HG03159 (cell line): ENCODE results near the gene FGF11.
"Not testable (repeated sequence)": the region's sequence is repeated elsewhere in the genome, so short reads cannot be mapped to it uniquely, and the experiment has no call there.

Experiments used
- ATAC-seq: cut with Tn5 transposase; IDR thresholded peaks from one replicate; pipeline ENCODE4 v1.9.1; 2021; ENCODE audit warnings: mild to moderate bottlenecking, moderate library complexity; ENCODE audit not compliant: unreplicated experiment

Gene FGF11

DNA sequence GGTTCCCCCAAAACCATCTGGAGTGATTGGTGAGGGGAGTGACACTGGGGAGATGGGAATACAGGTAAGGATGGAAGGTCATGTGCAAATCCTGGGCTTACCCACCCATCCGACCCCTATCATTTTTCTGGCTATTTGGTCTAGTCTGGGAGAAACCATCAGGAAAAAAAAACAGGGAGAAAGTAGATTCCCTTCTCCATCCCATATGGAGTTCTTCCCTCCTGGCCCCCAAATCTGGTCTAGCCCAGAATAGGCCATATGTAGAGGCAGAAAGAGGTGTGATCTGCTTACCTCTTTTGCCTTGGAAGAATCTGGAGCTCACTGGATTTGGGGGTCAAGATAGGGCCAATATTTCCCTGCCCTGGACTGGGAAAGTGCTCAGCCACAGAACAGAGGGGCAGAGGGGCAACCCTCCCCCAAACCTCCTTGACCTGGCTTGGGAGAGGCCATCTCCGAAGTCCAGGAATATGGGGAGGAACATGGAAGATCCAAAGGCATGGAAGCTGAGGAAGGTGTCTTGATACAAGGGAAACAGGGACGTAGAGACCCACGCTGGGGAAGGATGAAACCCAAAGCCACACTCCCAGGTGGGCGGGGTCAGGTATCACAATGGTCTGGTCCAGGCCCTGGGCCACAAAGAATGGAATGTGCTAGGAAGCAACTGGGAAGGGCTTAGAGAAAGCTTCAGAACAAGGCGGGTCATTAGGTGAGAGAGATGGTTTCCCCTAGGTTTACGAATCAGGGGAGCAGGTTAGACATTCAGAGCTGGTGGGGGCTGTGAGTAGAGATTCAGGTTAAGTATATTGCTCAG, 21.7 kb downstream of the FGF11 start:
- no peak for ATAC-seq

DNA sequence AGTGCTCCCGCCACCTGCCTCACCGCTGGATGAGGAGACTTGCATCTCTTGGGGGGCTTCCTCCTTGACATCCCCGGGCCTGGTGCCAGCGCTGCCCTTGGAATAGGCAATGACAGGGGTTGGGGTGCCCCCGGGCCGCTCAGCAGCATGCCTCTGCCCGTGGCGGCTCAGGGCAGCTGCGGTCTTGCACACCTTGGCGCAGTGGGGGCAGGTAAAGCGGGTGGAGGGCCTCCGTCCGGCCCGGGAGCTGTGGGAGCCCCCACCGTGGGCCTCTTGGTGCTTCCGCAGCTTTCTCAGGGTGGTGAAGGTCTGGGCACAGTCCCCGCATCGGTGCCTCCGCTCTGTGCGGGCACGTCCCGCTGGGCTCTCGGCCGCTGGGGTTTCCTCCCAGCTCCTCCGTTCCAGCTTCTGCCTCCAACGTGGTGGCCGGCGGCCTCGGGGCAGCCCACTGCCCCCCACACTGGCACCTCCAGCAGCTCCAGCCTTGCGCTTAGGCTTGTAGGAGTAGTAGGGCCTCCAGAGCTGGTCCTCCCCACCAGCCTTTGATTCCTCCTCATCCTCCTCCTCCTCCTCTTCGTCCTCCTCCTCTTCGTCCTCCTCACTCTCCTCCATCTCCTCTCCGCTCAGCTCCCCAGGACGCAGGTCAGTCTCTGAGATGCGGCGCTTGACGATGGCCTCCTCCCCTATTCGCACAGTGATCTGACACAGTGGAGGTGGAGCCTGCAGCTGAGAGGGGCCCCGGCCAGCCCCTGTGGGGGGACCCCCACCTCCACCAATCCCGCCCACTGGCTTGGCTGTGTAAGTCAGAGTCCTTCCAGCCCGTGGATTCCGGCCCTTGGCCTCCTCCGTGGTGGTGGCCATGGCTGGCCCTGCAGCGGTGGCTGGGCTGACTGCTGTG, 23.4 kb downstream of the FGF11 start:
- no peak for ATAC-seq

DNA sequence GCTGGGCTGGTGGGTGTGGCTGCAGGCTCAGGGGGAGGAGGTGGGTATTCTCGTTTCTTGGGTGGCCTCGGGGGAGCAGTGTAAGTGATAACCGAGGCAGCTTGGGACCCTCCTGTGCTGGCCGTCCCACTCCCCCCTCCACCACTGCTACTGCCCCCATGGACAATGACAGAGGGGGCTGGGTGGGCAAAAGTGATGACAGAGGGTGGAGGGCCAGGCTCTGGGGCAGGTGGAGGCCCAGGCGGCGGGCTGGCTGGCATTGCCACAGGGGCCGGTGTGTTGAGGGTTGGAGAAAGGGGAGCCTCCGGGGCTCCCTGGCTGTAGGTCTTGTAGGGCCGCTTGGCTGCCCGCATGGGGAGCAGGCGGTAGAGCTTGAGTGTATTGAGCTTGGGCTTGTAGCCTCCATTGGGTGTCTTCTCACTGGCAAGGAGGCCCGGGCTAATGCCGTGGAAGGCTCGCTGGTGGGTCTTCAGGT, 24.1 kb downstream of the FGF11 start:
- ATAC-seq, result no peak

DNA sequence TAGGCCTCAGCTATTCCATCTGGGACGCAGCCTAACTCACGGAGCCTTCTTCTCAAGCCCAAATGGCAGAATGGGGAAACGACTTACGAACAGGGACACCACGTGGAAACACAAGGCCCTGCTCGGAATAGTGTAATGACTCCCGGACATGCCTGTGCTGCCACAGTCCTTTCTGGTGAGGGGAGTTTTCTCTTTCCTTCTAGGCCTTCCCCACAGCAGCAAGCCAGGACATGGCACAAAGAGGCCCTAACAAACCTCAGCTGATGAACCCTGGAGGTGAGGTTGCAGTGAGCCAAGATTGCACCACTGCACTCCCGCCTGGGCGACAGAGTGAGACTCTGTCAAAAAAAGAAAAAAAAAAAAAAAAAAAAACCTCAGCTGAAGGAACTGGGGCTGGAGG, 24.8 kb downstream of the FGF11 start:
- ATAC-seq, result no peak

DNA sequence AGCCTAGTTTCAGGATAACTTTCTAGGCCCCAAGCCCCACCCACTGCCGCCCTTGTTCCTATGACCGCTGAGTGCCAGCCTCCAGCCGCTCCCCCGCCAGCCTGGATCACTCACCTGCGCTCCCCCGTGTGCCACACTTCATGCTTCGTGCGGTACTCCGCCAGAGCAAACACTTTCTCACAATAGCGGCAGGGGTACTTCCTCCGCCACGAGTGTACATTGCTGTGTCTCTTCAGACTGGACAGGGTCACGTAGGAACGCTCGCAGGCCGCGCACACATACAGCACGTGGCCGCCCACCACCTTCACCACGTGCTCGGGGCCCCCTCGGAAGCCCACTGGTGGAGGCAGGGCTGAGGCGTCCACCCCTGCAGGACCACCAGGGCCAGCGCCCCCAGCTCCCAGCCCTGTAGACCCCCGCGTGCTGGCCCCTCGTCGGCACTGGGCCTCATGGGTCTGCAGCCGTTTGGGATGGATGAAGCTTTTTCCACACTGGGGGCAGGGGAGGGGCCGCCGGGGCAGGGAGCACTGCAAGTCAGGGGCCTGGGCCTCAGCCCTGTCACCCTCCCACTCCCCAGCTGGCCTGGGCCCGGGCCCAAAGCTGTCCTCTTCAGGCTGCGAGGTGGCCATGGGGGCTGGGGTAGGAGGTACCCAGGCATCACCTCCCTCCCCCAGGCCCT, 26.4 kb downstream of the FGF11 start:
- no peak for ATAC-seq

DNA sequence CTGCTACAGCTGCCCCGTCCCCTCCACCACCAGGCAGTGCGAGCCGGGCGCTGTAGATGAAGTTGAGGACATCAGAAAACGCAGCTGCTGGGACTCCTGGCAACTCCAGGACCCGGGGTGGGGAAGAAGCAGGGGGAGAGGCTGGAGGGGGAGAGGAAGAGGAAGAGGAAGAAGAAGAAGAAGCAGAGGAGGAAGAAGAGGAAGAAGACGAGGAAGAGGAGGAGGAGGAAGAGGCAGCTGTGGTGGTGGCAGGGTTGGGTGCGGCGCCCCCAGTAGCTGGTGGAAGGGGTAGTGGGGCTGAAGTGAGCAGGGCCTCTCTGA, 27.0 kb downstream of the FGF11 start:
- ATAC-seq, result no peak

DNA sequence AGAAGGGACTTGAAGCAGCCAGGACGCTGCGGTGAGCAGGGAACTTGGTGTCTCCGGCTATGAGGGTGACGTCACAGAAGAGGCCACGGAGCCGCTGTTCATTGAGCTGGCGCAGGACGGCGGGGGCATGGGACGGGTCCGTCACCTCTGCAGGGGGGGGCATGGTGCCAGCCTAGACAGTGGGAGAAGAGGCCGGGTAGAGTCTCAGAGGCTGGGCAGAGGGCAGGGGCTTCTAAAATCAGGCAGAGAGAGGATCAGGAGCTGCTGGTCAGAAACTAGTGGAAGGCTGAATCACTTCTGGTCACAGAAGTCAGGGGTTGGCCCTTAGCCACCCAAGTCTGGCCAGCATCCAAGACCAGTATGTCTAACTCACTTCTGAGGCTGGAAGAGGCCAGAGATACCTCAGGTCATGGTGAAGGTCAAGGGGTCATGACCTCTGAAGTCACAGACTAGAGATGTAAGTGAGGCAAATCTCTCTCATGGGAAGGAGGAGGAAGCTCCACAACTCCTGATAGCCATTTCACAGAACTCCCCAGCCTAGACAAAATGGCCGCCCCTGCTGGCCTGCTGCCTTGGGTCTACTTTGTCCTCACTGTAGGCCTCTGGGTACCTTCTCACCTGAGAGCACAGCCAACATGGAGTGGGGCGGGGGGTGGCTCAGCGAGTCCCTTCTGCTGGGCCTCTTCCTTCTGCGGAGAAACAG, 27.5 kb downstream of the FGF11 start:
- no peak for ATAC-seq

DNA sequence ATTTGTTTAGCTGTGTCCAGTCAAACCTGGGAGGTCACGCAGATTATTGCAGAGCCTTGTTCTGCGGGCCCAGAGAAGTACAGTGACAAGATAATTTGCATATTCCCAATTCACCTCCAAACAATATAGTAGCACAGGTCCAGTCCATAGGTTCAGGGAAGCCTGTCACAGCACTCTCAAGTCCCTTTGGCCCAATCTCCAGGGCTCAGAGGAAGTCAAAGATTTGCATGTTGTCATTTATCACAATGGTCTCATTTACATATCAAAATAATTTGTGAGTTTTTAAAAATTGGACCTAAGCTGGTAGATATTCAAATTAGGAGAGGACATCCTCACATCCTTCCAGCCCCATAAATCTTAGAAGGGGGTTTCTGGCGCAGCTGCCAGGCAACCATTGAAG, 28.2 kb downstream of the FGF11 start:
- ATAC-seq, result no peak

DNA sequence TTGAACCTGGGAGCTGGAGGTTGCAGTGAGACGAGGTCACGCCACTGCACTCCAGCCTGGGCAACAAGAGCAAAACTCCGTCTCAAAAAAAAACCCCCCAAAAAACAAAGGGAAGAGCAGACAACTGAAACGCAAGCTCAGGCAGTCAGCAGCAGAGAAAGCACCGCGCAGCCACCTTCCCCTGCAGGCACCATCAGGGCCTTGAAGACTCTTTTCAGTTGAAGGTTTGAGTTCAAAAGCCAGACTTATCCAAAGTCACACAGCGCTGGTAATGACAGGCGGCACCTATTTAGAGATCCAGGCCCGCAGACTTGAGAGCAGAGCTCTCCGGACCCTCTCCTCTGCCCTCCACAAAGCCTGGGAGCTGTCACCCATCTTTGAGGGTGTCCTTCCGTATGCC, 29.0 kb downstream of the FGF11 start:
- ATAC-seq, result no peak

DNA sequence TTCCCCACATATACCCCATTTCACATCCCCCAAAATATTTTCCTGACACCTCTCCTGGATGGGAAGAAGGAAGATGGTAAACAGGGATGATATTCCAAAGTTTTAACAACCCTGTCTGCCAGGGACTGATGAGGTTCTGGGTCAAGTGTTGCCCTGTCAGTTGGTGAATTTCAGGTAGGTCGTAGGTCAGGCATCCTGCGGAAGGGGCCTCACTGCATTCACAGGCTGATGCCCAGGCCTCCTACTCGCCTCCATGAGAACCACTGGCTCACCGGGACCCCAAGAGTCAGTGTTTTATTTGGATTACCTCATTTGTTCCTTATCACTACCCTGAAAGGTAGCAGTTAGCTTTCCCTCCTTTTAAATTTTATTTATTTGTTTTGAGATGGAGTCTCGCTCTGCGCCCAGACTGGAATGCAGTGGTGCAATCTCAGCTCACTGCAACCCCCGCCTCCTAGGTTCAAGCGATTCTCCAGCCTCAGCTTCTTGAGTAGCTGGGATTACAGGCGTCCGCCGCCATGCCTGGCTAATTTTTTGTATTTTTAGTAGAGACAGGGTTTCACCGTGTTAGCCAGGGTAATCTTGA, 29.6 kb downstream of the FGF11 start:
- no peak for ATAC-seq

DNA sequence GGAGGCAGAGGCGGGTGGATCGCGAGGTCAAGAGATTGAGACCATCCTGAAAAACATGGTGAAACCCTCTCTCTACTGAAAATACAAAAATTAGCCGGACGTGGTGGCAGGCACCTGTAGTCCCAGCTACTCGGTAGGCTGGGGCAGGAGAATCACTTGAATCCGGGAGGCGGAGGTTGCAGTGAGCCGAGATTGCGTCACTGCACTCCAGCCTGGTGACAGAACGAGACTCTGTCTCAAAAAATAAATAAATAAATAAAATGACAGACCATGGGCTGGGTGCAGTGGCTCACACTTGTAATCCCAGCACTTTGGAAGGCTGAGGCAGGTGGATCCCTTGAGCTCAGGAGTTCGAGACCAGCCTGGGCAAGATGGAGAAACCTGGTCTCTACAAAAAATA, 30.5 kb downstream of the FGF11 start:
- ATAC-seq, result not testable (repeated sequence)

DNA sequence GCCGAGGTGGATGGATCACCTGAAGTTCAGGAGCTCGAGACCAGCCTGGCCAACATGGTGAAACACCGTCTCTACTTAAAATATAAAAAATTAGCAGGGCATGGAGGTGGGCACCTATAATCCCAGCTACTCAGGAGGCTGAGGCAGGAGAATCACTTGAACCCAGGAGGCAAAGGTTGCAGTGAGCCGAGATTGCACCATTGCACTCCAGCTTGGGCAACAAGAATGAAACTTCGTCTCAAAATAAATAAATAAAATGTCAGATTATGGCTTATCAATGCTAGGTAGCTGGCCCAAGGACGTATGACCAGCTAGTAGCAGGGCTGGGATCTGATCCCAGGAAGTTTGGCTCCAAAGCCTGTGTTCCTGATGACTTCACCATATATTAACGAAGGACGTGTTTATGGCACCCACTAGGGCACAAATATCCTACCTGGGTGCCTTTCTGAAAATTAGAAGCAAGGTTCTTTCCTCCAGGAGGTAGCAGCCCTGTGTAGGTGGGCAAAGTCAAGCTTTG, 31.2 kb downstream of the FGF11 start:
- not testable (repeated sequence) for ATAC-seq

DNA sequence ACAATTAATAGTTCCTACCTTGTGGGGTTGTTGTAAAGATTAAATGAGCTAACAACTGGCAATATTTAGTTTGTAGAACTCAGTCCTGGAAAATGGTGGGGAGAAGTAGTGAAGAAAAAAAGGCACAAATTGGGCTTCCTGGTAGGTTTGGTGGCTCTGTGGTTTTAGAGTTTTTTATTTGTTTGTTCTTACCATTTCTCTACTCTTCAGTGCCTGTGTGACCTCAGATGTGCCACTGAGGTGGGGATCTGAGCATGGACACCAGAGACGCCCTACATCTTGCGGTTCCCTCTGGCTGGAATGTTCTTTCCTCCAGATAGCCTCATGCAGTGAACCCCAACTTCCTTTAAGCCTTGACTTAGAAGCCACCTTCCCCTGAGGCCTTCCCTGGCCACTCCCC, 32.4 kb downstream of the FGF11 start:
- no peak for ATAC-seq

DNA sequence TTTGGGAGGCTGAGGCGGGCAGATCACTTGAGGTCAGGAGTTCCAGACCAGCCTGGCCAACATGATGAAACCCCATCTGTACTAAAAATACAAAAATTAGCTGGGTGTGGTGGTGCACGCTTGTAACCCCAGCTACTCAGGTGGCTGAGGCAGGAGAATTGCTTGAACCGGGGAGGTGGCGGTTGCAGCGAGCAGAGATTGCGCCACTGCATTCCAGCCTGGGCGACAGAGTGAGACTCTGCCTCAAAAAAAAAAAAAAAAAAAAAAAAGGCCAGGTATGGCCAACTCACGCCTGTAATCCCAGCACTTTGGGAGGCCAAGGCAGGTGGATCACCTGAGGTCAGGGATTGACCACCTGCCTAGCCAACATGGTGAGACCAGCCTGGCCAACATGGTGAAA, 35.5 kb downstream of the FGF11 start:
- not testable (repeated sequence) for ATAC-seq

DNA sequence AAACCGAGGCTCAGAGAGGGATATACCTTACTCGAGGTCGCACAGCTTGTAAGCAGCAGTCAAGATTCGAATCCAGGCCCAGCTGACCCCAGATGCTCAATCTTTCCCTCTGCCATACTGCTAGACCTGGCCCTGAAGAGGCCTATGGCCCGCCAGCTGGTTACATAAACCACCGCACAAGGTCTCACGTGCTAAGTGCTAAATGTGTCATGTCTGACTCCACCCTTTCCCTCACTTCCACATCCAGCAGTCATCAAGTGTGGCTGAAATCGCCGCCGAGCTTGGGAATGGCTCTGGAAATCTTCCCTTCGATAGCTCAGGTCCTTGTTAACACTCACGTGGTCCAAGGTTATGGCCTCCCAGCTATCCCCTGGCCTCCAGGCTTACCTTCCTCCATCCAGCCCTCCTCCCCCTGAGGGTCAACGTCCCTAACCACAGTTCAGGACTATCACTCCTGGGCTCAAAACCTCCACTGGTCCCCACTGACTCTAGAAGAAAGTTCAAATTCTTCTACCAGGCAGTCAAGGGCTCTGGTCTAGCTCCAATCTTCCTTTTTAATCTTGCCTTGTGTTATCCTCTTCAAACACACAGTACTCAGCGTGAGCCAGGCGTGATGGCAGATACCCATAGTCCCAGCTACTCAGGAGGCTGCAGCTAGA, 36.6 kb downstream of the FGF11 start:
- ATAC-seq, result no peak

DNA sequence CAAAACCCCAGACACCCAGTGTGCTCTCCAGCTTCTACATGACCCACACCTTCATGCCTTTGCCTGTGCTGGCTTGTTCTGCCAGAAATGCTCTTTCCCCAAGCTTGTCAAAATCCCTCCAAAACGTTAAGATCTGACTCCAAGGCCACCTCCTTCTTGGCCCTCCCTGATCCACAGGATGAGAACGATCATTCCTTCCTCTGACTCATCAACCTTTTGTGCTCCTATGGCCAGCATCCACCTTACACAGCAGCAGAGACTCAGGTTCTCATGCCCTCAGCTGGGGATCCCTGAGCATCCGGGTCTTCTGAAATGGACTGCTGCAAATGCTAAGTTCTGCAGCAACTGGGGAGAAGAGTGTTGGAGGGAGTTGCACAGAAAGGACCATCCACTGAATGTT, 37.2 kb downstream of the FGF11 start:
- ATAC-seq, result no peak

DNA sequence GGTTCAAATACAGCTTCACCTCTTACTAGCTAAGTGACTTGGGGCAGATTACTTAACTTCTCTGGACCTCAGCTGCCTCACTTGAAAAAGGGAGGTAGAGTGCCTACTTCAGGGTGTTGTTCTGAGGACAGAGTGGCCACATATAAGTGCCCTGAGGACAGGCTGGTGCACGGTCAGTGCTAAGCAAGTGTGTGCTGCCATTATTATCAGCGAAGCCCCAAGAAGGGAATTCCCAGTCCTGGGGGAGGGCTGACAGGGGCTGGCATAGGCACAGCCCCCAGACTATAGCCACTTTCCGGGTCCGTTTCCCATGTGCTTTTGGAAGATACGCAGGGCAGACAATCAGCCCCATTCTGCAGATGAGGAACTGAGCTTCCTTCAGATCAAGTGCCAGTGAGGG, 37.6 kb downstream of the FGF11 start:
- no peak for ATAC-seq

DNA sequence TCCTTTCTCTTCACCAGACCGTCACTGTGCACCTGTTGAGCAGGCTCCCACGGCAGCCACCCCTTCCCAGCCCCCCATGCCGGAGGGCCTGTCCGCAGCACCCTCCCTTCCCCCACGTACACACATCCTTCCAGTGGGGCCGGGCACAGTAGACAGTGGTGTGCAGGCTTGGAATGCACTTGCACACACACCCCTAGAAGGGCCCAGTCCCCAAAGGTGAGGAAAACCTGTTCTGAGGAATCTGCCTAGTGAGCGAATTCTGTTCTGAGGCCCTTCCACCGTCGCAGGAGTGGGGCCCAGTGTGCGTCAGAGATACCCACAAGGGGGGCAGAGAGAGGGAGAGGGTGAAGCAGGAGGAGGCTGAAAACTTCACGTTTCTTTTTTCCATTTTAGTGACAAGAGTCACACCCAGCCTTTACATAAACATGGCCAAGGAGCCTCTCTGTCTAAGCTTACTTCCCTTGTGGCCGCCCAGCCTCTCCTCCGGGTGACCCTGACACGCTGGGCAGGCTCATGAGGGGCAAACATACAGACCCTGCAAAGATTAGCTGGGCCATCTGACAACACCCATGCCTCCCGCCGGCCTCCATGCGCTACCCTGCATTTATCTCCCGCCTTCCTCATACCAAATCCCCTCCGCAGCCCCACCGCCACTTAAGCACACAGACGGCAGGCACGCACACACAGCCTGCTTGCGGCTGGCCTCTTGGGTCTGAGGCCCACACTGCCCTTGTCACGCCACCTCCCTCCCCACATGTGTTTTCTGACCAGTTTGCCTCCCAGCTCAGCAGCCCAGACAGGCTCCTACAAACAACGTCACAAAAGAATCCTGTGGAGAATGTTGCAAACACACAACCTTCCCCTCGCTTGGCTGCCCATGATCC, 38.3 kb downstream of the FGF11 start:
- no peak for ATAC-seq
